ENCODE results near the gene DLGAP1.

The DLGAP1 gene

DNA sequence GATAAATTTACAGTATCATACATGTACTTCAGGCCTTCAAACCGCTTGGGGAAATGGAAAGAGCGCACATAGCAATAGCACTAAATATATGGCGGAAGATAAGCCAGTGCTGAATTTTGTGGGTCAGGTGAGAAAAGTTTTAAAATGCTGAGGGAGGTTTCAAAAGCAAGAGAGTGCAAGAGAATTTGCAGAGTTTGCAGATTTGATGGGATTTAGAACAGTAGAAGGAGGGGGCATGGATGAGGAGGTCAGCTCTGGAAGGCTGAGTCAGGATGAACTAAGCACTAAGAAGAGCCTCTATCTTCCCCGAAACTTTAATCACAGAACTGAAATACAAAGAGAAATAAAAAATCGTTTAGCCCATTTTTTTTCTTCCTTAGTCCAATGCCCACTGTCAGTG, 145.9 kb downstream of the DLGAP1 start:
- WGBS, 2 donors (ENCODE audit: extremely low coverage in 2 of 2, insufficient read length in 2 of 2, insufficient replicate concordance in 1 of 2): no CpG with 5 or more reads among the region's 5 CpGs
- H3K9me3 ChIP-seq (replicated peaks in 1 of 2; ENCODE audit: control insufficient read depth in 2 of 2, insufficient read depth in 1 of 2, low read depth in 1 of 2, low read length in 2 of 2): no peaks in the 10 kb centered on the region
- H3K4me2 ChIP-seq (ENCODE audit: insufficient read depth, low read length, poor library complexity, severe bottlenecking): no peak overlapping the region
- H3K27ac ChIP-seq (replicated peaks; ENCODE audit: low read length): no peak overlapping the region
- no peak overlapping the region for H2BK120ac ChIP-seq (ENCODE audit: low read depth, low read length)
- no peak overlapping the region for H2BK15ac ChIP-seq (ENCODE audit: low read length)
- no peak overlapping the region for H3K14ac ChIP-seq (ENCODE audit: low read length)
- H2AFZ ChIP-seq (ENCODE audit: low read length): no peak overlapping the region
- no peak overlapping the region for H2AK5ac ChIP-seq (ENCODE audit: low read depth, low read length)
- no peak overlapping the region for H3K23ac ChIP-seq (ENCODE audit: low read depth, low read length, poor library complexity)
- H2BK12ac ChIP-seq (ENCODE audit: low read length): no peak overlapping the region
- no peak overlapping the region for H4K91ac ChIP-seq (ENCODE audit: low read depth, low read length, poor library complexity)
- H3K36me3 ChIP-seq (replicated peaks in 1 of 2; ENCODE audit: control insufficient read depth in 2 of 2, insufficient read depth in 2 of 2, low read length in 2 of 2): no peaks in the 10 kb centered on the region
- no peak overlapping the region for H3K4me3 ChIP-seq (ENCODE audit: low read length in 2 of 2)
- H4K8ac ChIP-seq (ENCODE audit: low read depth, low read length): no peak overlapping the region
- H3K4me1 ChIP-seq (ENCODE audit: control insufficient read depth in 2 of 2, insufficient read depth in 1 of 2, low read depth in 1 of 2, low read length in 2 of 2): no peaks in the 10 kb centered on the region
- no peak overlapping the region for H3K9ac ChIP-seq (ENCODE audit: low read depth, low read length, poor library complexity)
- no peak overlapping the region for H2BK5ac ChIP-seq (ENCODE audit: low read length)
- H3K27me3 ChIP-seq (ENCODE audit: control insufficient read depth in 3 of 3, insufficient read depth in 3 of 3, low read depth in 1 of 3, low read length in 3 of 3): no peaks in the 10 kb centered on the region
- no peak overlapping the region for H3K18ac ChIP-seq (ENCODE audit: low read length)
- DNase-seq (ENCODE audit: low spot score): no peak
- H3K79me1 ChIP-seq (ENCODE audit: low read depth, low read length): peaks cover 1% of the 10 kb centered on the region
- no peak overlapping the region for H3K4ac ChIP-seq (ENCODE audit: low read length)

DNA sequence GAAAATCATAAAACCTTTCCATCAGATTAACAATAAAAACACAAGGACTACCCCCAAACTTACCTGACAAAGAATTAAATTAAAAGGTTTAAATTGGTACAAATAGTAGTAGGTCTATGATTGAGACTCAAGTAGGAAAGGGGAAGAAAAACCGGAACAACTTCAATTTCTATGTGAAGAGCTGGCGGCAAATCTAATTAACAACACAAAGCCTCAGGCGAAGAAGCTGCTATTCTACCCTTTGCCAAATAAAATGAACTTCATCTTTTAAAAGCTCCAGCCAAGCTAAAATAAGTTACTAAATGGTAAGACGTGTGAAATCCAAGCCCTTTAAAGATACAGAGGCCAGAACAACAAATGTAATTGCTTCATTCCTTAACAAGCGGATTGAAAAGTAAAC, 146.5 kb downstream of the DLGAP1 start:
- Histone ChIP-seq H2AK5ac (ENCODE audit: low read depth, low read length) (no peak overlapping the region), H2BK120ac (ENCODE audit: low read depth, low read length) (no peak overlapping the region), H3K4ac (ENCODE audit: low read length) (no peak overlapping the region), H4K8ac (ENCODE audit: low read depth, low read length) (no peak overlapping the region), H2BK15ac (ENCODE audit: low read length) (no peak overlapping the region), H3K18ac (ENCODE audit: low read length) (no peak overlapping the region), H3K14ac (ENCODE audit: low read length) (no peak overlapping the region), H3K9me3 (replicated peaks in 1 of 2; ENCODE audit: control insufficient read depth in 2 of 2, insufficient read depth in 1 of 2, low read depth in 1 of 2, low read length in 2 of 2) (no peaks in the 10 kb centered on the region), H3K4me3 (ENCODE audit: low read length in 2 of 2) (no peak overlapping the region), H3K4me1 (ENCODE audit: control insufficient read depth in 2 of 2, insufficient read depth in 1 of 2, low read depth in 1 of 2, low read length in 2 of 2) (no peaks in the 10 kb centered on the region), H3K4me2 (ENCODE audit: insufficient read depth, low read length, poor library complexity, severe bottlenecking) (no peak overlapping the region), H3K27me3 (ENCODE audit: control insufficient read depth in 3 of 3, insufficient read depth in 3 of 3, low read depth in 1 of 3, low read length in 3 of 3) (no peaks in the 10 kb centered on the region), H2BK5ac (ENCODE audit: low read length) (no peak overlapping the region), H3K36me3 (replicated peaks in 1 of 2; ENCODE audit: control insufficient read depth in 2 of 2, insufficient read depth in 2 of 2, low read length in 2 of 2) (no peaks in the 10 kb centered on the region), H3K79me1 (ENCODE audit: low read depth, low read length) (peaks cover 1% of the 10 kb centered on the region), H3K23ac (ENCODE audit: low read depth, low read length, poor library complexity) (no peak overlapping the region), H3K9ac (ENCODE audit: low read depth, low read length, poor library complexity) (no peak overlapping the region), H2BK12ac (ENCODE audit: low read length) (no peak overlapping the region), H2AFZ (ENCODE audit: low read length) (no peak overlapping the region), H4K91ac (ENCODE audit: low read depth, low read length, poor library complexity) (no peak overlapping the region), H3K27ac (replicated peaks; ENCODE audit: low read length) (no peak overlapping the region)
- no peak for DNase-seq (ENCODE audit: low spot score)
- WGBS, 2 donors (ENCODE audit: extremely low coverage in 2 of 2, insufficient read length in 2 of 2, insufficient replicate concordance in 1 of 2): no CpG with 5 or more reads among the region's 5 CpGs

GRCh38 chr18:4299395-4299794, 155.7 kb downstream of the DLGAP1 start:
- Histone ChIP-seq H2AK5ac (ENCODE audit: low read depth, low read length) (no peak overlapping the region), H3K27me3 (ENCODE audit: control insufficient read depth in 3 of 3, insufficient read depth in 3 of 3, low read depth in 1 of 3, low read length in 3 of 3) (no peaks in the 10 kb centered on the region), H2BK120ac (ENCODE audit: low read depth, low read length) (no peak overlapping the region), H3K4ac (ENCODE audit: low read length) (no peak overlapping the region), H3K79me1 (ENCODE audit: low read depth, low read length) (no peaks in the 10 kb centered on the region), H4K91ac (ENCODE audit: low read depth, low read length, poor library complexity) (no peak overlapping the region), H2BK12ac (ENCODE audit: low read length) (no peak overlapping the region), H3K9ac (ENCODE audit: low read depth, low read length, poor library complexity) (no peak overlapping the region), H3K4me3 (ENCODE audit: low read length in 2 of 2) (no peak overlapping the region), H2AFZ (ENCODE audit: low read length) (no peak overlapping the region), H3K18ac (ENCODE audit: low read length) (no peak overlapping the region), H4K8ac (ENCODE audit: low read depth, low read length) (no peak overlapping the region), H3K14ac (ENCODE audit: low read length) (no peak overlapping the region), H3K9me3 (replicated peaks in 1 of 2; ENCODE audit: control insufficient read depth in 2 of 2, insufficient read depth in 1 of 2, low read depth in 1 of 2, low read length in 2 of 2) (no peaks in the 10 kb centered on the region), H2BK15ac (ENCODE audit: low read length) (no peak overlapping the region), H3K4me1 (ENCODE audit: control insufficient read depth in 2 of 2, insufficient read depth in 1 of 2, low read depth in 1 of 2, low read length in 2 of 2) (no peaks in the 10 kb centered on the region), H3K23ac (ENCODE audit: low read depth, low read length, poor library complexity) (no peak overlapping the region), H3K36me3 (replicated peaks in 1 of 2; ENCODE audit: control insufficient read depth in 2 of 2, insufficient read depth in 2 of 2, low read length in 2 of 2) (no peaks in the 10 kb centered on the region), H3K27ac (replicated peaks; ENCODE audit: low read length) (no peak overlapping the region), H2BK5ac (ENCODE audit: low read length) (no peak overlapping the region), H3K4me2 (ENCODE audit: insufficient read depth, low read length, poor library complexity, severe bottlenecking) (no peak overlapping the region)
- no peak for DNase-seq (ENCODE audit: low spot score)

DNA sequence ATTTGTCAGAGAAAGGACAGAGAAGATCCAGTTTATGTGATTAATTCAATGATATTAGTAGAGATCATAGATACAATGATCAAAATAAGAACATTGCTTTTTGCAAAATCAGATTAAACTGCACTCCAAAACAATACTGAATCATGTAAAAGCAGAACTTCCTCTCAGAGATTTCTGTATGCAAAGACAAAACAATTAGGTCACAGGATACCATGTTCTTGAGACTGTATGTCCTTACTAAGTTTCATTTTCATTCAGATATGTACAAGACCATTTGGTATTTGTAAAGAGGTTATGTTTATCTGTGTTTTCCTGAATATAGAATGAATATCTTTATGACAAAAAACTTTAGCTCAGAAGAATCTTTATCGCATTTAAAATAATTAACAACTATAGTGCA, 161.8 kb downstream of the DLGAP1 start:
- no peak overlapping the region for H3K4ac ChIP-seq (ENCODE audit: low read length)
- no peak overlapping the region for H2BK12ac ChIP-seq (ENCODE audit: low read length)
- no peak overlapping the region for H2BK15ac ChIP-seq (ENCODE audit: low read length)
- H3K79me1 ChIP-seq (ENCODE audit: low read depth, low read length): no peaks in the 10 kb centered on the region
- H3K18ac ChIP-seq (ENCODE audit: low read length): no peak overlapping the region
- no peak overlapping the region for H3K4me2 ChIP-seq (ENCODE audit: insufficient read depth, low read length, poor library complexity, severe bottlenecking)
- DNase-seq (ENCODE audit: low spot score): no peak
- no peak overlapping the region for H2AK5ac ChIP-seq (ENCODE audit: low read depth, low read length)
- no peak overlapping the region for H3K27ac ChIP-seq (replicated peaks; ENCODE audit: low read length)
- no peaks in the 10 kb centered on the region for H3K9me3 ChIP-seq (replicated peaks in 1 of 2; ENCODE audit: control insufficient read depth in 2 of 2, insufficient read depth in 1 of 2, low read depth in 1 of 2, low read length in 2 of 2)
- no peak overlapping the region for H4K91ac ChIP-seq (ENCODE audit: low read depth, low read length, poor library complexity)
- H3K9ac ChIP-seq (ENCODE audit: low read depth, low read length, poor library complexity): no peak overlapping the region
- H4K8ac ChIP-seq (ENCODE audit: low read depth, low read length): no peak overlapping the region
- H3K4me1 ChIP-seq (ENCODE audit: control insufficient read depth in 2 of 2, insufficient read depth in 1 of 2, low read depth in 1 of 2, low read length in 2 of 2): no peaks in the 10 kb centered on the region
- no peaks in the 10 kb centered on the region for H3K27me3 ChIP-seq (ENCODE audit: control insufficient read depth in 3 of 3, insufficient read depth in 3 of 3, low read depth in 1 of 3, low read length in 3 of 3)
- no CpG with 5 or more reads among the region's 1 CpG for WGBS, 2 donors (ENCODE audit: extremely low coverage in 2 of 2, insufficient read length in 2 of 2, insufficient replicate concordance in 1 of 2)
- H3K14ac ChIP-seq (ENCODE audit: low read length): no peak overlapping the region
- no peak overlapping the region for H2AFZ ChIP-seq (ENCODE audit: low read length)
- no peak overlapping the region for H2BK5ac ChIP-seq (ENCODE audit: low read length)
- H2BK120ac ChIP-seq (ENCODE audit: low read depth, low read length): no peak overlapping the region
- no peak overlapping the region for H3K23ac ChIP-seq (ENCODE audit: low read depth, low read length, poor library complexity)
- H3K36me3 ChIP-seq (replicated peaks in 1 of 2; ENCODE audit: control insufficient read depth in 2 of 2, insufficient read depth in 2 of 2, low read length in 2 of 2): no peaks in the 10 kb centered on the region
- H3K4me3 ChIP-seq (ENCODE audit: low read length in 2 of 2): no peak overlapping the region

Measured in neuronal stem cell (in vitro differentiated cells).